Measurements from ENCODE around the gene INSL3. TPM values are rescaled to one million over a fixed set of nuclear protein-coding genes. Genes with fewer than 3 reads are reported as not detected.

The INSL3 gene
- total and polyA plus RNA-seq, 2 of the 13 experiments (the other 11 are each of a cell fraction or from before 2014, with no cell fraction given): 0.30 TPM; not detected in 1

DNA sequence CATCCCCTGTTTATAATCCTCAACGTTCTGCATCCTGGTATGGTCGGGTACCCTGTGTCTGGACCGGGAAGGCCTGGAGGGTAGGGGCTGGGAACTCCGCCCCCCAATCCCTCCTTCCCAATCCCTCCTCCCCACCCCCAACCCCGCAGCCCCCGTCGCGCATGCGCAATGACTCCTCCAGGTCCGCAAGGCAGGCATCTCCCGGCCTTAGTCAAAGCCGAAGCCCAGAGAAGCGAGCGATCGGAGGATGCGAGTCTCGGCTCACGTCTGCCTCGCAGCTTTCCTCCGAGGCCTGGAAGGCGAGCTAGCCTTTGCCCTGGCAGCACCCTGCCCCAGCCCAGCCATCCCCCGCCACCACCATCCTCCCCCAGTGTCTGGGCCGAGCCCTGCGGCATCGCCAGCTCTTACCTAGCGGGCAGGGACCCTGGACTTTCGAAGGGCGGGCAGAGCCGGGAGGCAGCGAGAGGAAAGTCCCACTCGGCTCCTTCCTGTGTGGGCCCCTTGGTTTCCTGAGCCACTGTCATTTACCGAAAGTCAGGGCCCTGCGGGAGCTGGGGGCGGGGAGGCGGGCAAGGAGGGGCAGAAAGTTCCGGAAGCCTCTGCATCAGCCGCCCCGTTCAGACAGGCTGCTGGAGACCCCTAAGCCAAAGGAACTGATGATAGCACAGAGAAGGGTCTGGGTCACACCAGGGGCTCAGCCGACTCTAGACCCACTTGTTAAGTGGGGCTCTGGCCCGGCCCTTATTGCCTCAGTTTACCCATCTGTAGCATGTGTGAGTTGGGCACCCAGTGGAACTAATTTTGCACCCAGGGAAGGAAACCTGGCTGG is 26.4 kb upstream of the INSL3 start, which contains the start of gene JAK3 (continued):
- TF ChIP-seq ZFAT (CRISPR knock-in tag; conservative IDR thresholded peaks at IDR 0.05) (no peak), ZNF556 (CRISPR knock-in tag; IDR thresholded peaks at IDR 0.05; ENCODE audit: borderline replicate concordance) (0 out of 2 replicates have a peak, but pooled peaks have one; percentile 61), HMGA1 (CRISPR knock-in tag; conservative IDR thresholded peaks at IDR 0.05) (no peak), EHMT2 (IDR thresholded peaks at IDR 0.05; ENCODE audit: borderline replicate concordance, low read depth, low read length) (no peak), ZEB1 (IDR thresholded peaks at IDR 0.05; ENCODE audit: insufficient replicate concordance, low read depth) (no peak), MBD4 (IDR thresholded peaks at IDR 0.05; ENCODE audit: borderline replicate concordance, low read length) (no peak), MLXIP (CRISPR knock-in tag; IDR thresholded peaks at IDR 0.05; ENCODE audit: borderline replicate concordance) (no peak), NCOR1 (IDR thresholded peaks at IDR 0.05; ENCODE audit: borderline replicate concordance, low read length) (no peak), ZMAT3 (CRISPR knock-in tag; conservative IDR thresholded peaks at IDR 0.05) (peak; percentile 70; the same call in 1 of the 2 replicates), PRMT3 (CRISPR knock-in tag; IDR thresholded peaks at IDR 0.05; ENCODE audit: borderline replicate concordance, low read depth) (no peak), ZNF296 (CRISPR knock-in tag; conservative IDR thresholded peaks at IDR 0.05) (no peak), TFE3 (CRISPR knock-in tag; IDR thresholded peaks at IDR 0.05) (no peak), SOX5 (CRISPR knock-in tag; IDR thresholded peaks at IDR 0.05; ENCODE audit: borderline replicate concordance) (no peak; the same call in 1 of the 2 replicates)
- TF ChIP-seq, protein P1, sequence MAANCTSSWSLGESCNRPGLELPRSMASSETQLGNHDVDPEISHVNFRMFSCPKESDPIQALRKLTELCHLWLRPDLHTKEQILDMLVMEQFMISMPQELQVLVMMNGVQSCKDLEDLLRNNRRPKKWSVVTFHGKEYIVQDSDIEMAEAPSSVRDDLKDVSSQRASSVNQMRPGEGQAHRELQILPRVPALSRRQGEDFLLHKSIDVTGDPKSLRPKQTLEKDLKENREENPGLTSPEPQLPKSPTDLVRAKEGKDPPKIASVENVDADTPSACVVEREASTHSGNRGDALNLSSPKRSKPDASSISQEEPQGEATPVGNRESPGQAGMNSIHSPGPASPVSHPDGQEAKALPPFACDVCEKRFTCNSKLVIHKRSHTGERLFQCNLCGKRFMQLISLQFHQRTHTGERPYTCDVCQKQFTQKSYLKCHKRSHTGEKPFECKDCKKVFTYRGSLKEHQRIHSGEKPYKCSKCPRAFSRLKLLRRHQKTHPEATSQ (CRISPR knock-in tag; IDR thresholded peaks at IDR 0.05; ENCODE audit: borderline replicate concordance): no peak
- TF ChIP-seq, protein P2, sequence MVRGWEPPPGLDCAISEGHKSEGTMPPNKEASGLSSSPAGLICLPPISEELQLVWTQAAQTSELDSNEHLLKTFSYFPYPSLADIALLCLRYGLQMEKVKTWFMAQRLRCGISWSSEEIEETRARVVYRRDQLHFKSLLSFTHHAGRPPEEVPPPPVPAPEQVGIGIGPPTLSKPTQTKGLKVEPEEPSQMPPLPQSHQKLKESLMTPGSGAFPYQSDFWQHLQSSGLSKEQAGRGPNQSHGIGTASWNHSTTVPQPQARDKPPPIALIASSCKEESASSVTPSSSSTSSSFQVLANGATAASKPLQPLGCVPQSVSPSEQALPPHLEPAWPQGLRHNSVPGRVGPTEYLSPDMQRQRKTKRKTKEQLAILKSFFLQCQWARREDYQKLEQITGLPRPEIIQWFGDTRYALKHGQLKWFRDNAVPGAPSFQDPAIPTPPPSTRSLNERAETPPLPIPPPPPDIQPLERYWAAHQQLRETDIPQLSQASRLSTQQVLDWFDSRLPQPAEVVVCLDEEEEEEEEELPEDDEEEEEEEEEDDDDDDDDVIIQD (CRISPR knock-in tag; IDR thresholded peaks at IDR 0.05; ENCODE audit: low read depth): no peak
- TF ChIP-seq, protein P3, sequence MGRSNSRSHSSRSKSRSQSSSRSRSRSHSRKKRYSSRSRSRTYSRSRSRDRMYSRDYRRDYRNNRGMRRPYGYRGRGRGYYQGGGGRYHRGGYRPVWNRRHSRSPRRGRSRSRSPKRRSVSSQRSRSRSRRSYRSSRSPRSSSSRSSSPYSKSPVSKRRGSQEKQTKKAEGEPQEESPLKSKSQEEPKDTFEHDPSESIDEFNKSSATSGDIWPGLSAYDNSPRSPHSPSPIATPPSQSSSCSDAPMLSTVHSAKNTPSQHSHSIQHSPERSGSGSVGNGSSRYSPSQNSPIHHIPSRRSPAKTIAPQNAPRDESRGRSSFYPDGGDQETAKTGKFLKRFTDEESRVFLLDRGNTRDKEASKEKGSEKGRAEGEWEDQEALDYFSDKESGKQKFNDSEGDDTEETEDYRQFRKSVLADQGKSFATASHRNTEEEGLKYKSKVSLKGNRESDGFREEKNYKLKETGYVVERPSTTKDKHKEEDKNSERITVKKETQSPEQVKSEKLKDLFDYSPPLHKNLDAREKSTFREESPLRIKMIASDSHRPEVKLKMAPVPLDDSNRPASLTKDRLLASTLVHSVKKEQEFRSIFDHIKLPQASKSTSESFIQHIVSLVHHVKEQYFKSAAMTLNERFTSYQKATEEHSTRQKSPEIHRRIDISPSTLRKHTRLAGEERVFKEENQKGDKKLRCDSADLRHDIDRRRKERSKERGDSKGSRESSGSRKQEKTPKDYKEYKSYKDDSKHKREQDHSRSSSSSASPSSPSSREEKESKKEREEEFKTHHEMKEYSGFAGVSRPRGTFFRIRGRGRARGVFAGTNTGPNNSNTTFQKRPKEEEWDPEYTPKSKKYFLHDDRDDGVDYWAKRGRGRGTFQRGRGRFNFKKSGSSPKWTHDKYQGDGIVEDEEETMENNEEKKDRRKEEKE (IDR thresholded peaks at IDR 0.05): no peak
